Stimulated activated CD8-positive, alpha-beta memory T cell treated with anti-CD3 and anti-CD28 coated beads, Interleukin-15, amount 100 ng/mL, for 24 hours (primary cell): ENCODE data around the gene C17orf113.

Source experiments
- DNase-seq: peaks from one replicate; pipeline ENCODE4 v3.0.0-alpha.2; 2020; ENCODE audit warnings: low read depth

Gene C17orf113

DNA sequence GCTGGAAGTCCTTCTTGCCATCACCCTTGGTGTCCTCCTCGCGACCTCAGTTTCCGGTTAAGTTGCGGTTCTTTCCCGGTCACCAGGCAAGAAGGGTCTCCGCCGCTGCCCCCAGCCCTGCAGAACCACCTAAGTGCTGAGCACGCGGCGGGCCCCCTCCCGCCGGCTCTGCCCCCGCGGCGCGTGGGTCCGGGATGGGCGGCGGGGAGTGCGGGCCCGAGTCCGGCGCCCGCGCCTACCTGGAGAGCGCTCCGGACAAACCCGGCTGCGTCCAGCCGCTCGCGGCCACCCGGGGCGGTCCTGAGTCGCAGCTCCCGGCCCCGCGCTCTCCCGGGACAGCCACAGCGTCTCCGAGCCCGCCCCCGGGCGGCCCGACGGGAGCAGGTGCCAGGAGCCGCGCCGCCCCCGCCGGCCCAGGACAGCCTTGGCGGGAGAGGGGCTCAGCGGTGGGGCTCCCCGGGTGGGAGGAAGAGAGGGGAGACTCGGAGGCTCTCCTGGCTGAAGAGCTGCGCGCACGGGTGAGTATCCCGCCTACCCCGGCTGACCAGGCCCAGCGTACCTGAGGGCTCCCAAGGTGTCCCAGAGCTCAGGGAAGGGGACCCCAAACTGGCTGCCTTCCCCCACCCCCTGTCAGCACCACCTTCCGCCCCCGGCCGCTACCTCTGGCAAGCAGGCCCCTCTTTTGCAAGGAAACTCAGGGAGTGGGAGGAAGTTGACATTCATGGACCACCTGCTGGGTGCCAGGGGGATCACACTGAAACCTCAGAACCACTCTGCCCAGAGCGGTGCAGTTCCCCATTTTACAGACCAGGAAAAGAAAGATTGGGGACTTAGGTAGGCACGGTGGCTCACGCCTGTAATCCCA lies 22.2 kb upstream of the C17orf113 start:
- no peak for DNase-seq

DNA sequence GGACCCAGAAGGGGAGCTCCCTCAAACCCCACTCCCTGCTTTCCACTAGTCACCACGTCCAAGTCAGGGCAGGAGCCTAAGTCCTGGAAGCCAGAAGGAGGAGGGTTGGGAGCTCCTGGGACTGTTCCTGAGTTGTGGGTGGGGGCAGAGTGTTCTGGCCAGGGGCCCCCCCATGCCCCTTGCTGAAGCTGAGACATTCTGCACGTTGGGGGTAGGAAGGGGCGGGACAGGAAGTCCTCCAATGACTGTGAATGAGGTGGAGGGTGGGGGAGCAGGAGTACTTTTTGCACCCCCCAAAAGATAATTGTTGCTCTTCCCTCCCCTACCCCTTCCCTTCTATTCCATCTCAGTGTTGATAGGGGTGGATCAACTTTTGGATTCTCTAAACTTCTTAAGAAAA lies 21.4 kb upstream of the C17orf113 start:
- DNase-seq: no peak

DNA sequence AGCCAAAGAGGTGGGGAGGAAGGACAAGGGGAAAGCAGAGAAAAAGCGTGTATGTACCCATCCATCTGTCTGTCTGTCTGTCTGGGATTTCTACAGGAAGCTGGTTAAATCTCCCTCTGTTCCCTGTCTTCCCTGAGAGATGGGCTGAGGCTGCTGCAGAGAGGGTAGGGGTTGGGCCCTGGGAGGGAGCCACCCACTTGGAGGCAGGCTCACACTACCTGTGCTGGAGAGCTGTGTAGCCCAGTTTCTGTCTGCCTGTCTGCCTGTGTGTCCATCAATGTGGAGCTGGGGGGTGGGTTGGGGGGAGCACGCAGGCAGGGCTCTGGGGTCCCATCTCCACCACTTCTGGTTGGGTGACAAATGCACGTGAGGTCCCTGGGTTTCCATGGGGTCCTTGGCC lies 18.6 kb upstream of the C17orf113 start:
- DNase-seq: no peak

DNA sequence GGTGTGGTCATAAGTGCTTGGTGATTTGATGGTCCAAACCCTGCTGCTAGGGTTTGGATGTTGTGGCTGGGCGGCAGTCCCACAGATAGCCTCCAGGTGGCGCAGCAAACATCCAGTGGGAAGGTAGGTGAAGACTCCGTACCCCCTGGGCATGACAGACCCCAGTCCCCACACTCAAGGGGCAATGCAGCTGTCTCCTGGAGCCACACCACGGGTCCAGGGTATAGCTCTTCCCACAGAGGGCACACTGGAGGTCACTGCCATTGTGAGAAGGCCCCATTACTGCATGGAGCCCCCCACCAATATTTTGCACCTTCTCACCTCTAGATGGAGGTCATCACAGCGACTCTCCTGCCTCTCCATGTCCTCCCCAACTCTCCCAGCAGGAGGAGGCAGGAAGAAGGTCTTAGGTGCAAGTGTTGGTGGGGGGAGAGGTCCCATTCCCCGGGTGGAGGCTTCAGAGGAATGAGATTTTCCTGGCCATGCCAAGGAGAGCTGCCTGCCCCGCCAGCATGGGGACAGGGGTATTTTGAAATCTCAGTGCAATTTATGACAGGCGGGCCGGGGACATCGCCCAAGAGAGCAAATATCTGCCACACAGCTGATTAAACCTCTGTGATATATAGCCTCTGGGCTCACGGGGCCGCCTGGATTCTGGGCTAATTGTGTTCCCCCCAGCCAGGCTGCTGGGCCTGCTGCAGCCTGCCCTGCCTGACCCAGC lies 17.1 kb upstream of the C17orf113 start:
- DNase-seq: peak; percentile 44

DNA sequence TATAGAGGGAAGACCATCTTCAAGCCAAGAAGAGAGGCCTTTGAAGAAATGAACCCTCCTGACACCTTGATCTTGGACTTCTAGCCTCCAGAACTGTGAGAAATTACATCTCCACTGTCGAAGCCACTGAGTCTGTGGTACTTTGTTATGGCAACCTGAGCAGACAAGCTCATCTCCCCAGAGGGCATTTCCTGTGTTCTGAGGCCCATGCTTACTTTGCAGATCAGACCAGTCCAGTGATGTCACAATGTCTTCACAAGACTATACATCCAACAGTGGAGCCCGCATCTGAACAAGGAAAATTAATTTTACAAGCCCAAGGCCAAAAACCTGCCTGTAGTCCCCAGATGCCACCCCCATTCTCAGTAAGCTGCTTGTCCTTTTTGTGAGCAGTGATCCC lies 14.8 kb upstream of the C17orf113 start:
- no peak for DNase-seq

DNA sequence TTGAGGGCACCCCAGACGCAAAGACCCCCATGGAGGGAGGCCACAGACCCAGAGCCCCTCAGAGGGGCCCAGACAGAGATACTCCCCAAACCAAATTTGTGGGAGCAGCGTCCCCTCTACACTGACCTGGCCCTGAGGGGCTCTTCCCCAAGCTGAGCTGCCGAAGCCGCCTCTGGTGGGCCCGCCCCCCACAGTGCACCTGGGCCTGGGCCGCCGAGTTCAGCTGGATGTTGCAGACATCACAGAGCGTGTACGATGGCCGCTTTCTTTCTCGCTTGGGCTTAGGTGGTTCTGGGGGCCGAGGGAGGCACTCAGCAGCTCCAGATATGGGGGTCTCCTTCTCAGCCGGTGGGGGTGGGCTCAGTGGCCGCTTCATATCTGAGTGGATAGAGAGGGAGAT lies 12.3 kb upstream of the C17orf113 start:
- DNase-seq: no peak

DNA sequence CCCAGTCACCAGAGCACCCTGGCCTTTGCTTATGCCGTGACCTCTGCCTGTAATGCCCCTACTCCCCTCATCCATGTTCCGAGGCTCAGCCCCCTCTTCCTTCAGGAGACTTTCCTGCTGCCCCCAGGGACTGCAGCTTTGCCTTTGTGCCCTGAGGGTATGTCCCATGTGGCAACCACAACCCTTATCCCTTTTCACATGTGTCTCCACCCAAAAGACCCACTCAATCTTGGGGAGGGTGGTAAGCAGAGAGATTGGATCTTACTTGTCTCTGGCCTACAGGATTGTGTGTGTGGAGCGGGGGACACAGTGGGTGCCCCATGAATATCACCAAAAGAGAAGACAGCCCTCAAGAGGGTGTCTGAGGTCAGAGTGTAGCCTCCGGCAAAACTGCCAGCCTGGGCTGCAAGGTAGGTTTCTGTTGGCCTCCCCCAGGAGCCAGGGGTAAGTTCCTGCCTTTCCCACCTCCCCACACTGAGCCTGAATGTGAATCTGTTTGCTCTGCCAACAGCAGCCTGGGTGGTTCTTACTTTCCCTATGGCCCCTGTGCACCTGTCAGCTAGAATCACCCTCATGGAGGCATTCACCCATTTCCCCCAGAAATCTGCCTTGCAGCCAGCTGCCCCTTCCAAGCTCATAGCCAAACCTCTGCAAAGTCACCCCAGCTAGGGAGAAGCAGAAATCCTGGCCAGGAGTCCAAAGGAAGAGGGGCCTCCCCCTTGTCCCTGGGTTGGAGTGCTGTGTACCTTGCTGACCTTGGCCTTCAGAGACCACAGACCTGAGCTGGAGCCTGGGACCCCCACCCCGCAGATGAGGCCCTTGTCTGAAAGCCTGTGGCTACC lies 11.5 kb upstream of the C17orf113 start:
- no peak for DNase-seq

DNA sequence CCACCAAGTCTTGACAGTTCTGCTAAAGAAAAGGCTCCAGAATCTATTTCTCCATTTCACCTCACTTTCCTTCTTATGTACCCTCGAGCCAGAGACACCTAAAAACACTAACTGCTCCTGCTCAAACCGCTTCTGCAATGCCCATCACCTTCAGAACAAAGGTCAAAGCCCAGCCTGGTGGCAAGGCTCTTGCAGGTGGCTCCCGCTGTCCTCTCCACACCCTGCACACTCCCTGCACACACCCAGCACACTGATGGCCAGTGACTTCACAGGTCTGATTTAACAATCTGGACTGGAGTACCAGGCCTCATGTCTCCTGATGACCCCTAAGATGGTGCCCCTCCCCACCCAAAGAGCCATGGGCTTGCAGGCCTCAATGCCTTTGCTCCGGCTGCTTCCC lies 9.8 kb upstream of the C17orf113 start:
- no peak for DNase-seq

DNA sequence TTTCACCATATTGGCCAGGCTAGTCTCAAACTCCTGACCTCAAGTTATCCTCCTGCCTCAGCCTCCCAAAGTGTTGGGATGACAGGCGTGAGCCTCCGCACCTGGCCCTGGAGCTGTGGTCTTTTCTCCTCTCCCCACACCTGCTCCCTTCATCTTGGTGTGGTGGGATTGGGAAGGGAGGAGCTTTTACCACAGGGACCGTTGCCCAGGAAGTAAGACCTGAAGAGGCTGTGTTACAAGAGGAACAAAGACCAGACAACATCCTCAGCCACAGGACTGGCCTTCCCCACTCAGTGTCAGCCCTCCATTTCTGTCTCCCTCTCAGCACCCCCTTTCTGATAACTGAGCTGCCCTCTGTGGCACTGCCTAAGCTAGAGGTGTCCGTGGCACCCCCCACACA lies 9.4 kb upstream of the C17orf113 start:
- DNase-seq: no peak

DNA sequence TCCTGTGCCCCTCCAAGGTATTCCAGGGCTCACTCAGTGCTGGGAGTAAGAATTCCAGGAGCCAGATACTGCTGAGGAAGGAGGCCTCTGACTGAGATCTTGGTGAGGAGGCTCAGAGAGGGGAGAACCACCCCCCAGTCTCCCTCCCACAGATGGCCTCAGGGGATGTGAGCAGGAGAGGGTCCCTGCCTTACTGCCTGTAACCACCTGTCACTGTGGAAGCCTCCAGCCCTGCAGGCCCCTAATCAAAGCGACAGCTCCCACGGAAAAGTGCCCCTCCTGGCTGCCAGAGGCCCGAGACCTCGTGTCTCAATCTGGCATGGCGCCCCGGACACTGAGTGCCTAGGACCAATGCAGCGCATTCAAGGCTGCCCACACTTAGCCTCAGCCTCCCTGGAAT lies 7.7 kb upstream of the C17orf113 start:
- no peak for DNase-seq

DNA sequence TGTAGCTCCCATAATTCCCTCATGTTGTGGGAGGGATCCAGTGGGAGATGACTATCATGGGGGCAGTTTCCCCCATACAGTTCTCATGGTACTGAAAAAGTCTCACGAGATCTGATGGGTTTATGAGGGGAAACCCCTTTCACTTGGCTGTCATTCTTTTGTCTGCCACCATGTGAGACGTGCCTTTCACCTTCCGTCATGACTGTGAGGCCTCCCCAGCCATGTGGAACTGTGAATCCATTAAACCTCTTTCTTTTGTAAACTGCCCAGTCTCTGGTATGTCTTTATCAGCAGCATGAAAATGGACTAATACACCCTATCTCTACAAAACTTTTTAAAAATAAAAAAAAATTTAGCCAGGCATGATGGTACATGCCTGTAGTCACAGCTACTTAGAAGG lies 6.2 kb upstream of the C17orf113 start:
- DNase-seq: no peak

DNA sequence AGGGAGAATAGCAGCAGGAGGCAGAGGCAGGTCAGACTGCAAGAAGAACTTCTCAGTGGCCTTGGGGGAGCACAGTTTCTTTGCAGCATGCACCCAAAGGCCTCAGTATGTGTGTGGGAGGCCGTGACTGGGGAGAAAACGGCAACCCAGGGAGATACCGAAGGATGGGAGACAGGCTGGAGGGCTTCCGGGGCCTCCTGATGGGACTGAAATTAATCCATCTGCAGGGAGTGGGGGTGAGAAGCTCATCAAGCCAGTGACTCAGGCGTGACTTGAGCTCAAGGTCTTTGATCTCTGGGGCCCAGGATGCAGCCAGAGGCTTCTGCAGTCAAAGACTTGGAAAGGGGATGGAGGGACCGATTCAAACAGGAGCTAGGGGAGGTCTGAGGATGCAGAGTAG lies 5.1 kb upstream of the C17orf113 start:
- DNase-seq: no peak

DNA sequence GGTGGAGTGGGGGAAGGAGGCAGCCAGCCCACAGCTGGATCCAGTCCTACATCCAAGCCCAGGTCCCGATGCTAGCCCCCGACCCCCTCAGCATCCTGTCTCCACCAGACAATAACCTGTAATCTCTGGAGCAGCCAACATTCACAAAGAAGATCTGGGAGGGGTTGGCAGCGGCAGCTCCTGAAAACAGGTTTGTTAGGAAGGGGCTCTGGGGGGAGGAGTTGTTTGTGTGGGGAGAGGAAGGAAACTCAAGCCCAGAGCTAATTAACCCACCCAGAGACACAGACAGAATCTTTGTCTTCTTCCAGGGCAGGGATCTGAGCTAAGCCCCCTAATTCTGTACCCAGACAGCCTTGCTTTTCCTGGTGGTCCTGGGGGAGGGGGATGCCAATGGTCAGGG lies 4.6 kb upstream of the C17orf113 start:
- DNase-seq: no peak

DNA sequence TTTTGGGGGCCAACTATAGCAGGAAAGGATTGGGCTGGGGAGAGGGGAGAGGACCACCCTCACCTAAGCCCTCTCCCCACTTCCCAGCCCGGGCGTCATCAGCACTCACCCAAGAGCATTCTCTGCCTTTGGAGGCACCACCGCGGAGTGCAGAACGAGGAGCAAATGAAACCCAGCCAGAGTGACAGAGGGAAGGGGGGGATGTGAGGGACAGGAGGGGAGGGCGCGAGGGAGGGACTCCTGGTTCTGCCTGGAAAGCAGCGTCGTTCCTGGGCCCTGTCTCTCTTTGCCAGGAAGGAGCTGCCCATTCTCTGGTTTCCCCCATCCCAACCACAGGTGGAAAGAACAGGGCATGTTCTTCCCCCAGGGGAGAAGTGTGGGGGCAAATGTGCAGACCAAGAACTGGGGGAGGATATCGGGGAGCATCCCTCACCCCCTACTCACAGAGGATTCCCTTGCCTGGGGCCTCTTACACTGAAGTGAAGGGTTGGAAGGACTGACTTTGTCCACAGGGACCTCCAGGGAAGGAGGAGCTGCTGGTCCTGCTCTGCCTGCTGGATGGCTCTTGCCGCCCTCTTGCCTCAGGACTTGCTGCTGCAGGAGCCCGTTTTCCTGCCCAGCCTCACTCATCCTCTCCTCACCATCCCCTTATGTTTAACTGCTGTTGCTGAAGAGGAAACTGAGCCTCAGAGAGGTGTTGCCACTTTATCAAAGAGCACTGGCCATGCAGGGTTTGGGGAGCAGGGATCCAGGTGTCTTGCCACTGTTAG lies 3.5 kb upstream of the C17orf113 start:
- DNase-seq: no peak

DNA sequence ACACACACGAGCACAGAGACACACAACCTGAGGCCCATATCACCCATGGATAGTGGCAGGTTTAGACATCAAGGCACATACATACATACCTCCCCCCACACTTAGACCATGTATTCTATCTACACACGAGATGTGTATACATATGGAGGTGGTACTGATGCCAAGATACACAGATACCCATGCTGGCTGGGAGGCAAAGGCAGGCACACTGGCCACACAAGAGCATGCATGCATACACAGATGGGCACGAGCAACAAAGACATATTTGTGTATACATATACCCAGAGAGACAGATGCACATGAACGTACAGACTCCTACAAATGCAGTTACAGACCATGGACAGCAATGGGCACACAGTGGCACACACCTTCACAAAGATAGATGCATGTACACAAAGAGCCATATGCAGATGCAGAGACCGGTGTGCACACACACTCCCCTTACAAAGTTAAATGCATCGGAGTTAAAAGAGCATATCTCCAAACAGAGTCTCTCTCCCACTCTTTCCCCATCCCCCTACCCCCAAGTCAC lies 2.0 kb upstream of the C17orf113 start:
- DNase-seq: no peak

DNA sequence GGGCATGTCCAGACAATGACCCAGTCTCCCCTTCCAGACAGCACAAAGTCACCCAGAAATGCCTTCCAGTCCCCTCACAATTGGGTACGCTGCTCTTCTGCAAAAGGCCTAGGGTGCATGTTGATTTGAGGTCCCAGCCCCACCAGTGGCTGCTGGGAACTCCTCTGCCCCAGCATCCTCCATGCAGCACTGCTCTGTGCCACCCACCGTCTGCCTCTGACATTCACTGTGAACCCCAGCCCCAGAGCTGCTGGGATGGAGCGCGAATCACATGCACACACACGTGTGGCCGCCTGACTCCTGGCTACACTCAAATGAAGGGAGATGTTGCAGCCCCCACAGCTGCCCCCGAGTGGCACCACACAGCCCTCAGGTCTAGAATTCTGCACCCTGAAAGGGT lies 1.2 kb upstream of the C17orf113 start:
- DNase-seq: no peak

DNA sequence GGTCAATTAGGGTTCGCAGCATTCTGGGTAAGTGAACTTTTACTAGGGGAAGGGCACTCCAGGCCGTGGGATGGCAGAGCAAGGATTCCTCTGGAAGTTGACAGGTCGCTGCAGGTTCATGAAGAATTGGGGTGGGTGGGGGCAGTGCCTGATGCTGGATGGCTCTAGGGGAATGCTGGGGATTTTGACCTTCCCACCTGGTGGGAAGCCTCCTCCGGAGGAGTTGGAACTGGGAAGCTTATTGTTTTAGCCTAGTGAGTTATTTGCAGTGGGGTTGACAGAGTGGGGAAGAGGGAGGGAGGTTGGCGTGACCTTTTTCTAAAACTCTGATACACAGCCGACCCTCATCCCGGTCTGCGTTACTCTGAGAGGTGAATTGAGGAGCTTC lies 606 bp upstream of the C17orf113 start:
- no peak for DNase-seq

DNA sequence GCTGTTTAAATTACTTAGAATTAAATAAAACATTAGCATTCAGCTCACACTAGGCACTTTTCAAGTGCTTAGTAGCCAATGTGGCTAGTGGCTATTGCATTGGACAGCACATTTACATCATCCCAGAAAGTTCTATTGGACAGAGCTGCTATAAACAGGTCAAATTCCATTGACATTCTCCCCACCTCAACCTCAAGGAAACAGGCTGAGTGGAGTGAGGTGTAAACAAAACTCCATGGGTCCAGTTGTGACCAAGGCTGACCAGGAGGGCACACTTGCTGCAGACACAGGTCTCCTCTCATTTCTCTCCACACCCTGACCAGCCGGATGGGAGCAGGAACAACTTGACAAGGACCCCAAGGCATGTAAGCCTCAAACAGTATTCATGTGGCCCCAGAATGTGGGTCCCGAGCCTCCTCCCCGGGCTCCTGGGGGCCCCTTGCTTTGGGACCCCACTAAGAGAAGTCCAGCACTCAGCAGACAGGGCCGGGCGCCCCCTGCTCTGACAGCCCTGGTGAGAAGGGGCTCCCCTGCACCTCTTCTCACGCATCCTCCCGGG lies 488 bp downstream of the C17orf113 start:
- DNase-seq: no peak

DNA sequence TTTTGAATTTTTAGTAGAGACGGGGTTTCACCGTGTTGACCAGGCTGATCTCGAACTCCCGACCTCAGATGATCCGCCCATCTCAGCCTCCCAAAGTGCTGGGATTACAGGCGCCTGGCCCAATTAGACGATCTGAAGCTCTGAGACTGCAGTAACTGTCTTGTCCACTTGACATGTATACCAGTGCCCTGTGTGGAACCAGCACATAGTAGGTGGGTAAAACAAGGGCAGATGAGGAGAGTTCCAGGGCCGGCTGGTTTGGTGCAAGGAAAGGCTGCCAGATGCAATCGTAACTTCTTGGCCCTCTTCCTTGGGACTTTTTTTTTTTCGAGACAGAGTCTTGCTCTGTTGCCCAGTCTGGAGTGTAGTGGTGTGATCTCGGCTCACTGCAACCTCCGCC lies 3.1 kb downstream of the C17orf113 start:
- DNase-seq: no peak

DNA sequence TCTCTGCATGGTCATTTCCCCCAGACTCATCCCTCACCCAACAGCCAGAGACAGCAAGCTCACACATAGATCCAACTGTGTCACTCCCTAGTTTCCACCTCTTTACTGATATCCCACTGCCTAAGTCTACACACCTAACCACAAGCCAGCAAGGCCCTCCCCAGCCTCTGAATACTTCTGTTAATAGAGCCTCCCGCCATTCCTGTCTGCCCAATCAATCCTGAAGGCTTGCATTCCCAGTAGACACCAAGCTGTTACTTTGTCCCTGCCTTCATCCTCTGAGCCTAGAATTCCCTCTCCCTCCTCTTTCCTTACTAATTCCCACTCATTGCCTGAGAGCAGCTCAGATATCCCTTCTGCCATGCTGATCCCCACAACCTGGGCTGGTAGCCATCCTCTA lies 4.7 kb downstream of the C17orf113 start:
- no peak for DNase-seq

DNA sequence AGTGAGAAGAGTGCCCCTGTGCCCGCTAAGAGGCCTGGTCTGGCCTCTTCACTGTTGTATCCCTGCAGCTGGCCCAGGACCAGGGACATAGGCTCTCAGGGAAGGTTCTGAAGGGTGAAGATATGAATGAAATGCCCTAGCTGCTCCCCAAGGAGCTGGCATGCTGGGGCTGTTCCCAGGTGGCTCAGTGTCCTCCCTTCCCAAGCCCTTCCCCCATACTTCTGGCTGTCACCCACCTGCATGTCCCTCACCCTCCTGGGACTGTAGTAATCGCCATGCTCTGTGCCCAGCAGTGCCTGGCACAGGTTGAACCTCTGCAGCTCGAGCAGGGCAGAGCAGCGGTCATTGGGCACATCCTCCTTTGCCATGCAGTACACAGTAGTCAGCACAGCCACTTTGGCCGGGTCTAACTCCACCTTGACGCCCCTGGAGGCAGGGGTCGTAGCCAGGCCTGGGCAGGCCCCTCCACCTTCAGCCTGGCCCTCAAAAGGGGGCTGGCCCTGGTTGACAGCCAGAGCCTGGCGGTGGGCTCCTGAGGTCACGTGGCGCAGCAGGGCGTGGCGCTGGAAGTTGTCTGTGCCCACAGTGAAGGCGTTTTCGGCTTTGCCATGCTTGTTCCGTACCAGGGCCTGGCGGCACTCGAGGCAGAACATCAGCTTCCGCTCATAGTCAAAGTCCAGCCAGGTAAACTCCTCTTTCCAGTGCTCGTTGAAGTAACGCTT lies 7.6 kb downstream of the C17orf113 start:
- DNase-seq: no peak
